Transverse colon (tissue), 4 donors: Measurements from ENCODE around the gene PLA2G12B. TPM values are rescaled to one million over a fixed set of nuclear protein-coding genes. Genes with fewer than 3 reads are reported as not detected.

Source experiments
- DNase-seq: peaks from one replicate; pipeline ENCODE4 v3.0.0-alpha.2; 2019
- H3K27ac ChIP-seq, 4 donors: fragments of 200-600 bp; sonication (generic); 2 replicates each; pipeline ENCODE4 v1.5.1; 2016 to 2018; ENCODE audit warnings: inconsistent platforms in 4 of 4
- H3K27me3 ChIP-seq: fragments of 200-600 bp; sonication (generic); 2 replicates; pipeline ENCODE4 v1.5.1; 2017; ENCODE audit warnings: inconsistent platforms
- H3K36me3 ChIP-seq, 4 donors: fragments of 200-600 bp; sonication (generic); 2 replicates each; pipeline ENCODE4 v1.5.1; 2017 to 2019; ENCODE audit warnings: inconsistent platforms in 4 of 4
- H3K4me1 ChIP-seq, 4 donors: fragments of 200-600 bp; sonication (generic); 2 replicates each; pipeline ENCODE4 v1.5.1; 2017 to 2020; ENCODE audit warnings: inconsistent platforms in 4 of 4
- H3K4me3 ChIP-seq, 4 donors: fragments of 200-600 bp; sonication (generic); 1 replicate in 1 of 4; 2 replicates in 3 of 4; pipeline versions ENCODE4 v1.5.1 to v1.6.1; 2017 to 2019; ENCODE audit warnings: inconsistent platforms in 4 of 4
- H3K9me3 ChIP-seq, 2 donors: fragments of 200-600 bp; sonication (generic); 2 replicates each; pipeline ENCODE4 v1.5.1; 2017 to 2019; ENCODE audit warnings: inconsistent platforms in 2 of 2
- CTCF ChIP-seq, 5 experiments: fragments of 200-600 bp in 3 of 5; fragments of 450-650 bp in 2 of 5; sonication (generic) in 3 of 5; IDR thresholded peaks; 1 replicate in 2 of 5; 2 replicates in 3 of 5; pipeline ENCODE4 v1.5.1; 2016 to 2017; ENCODE audit warnings: antibody characterized with exemption in 5 of 5, inconsistent platforms in 3 of 5, mild to moderate bottlenecking in 2 of 5, moderate library complexity in 1 of 5
- EP300 ChIP-seq: sonication (generic); formaldehyde crosslinking; IDR thresholded peaks from one replicate; pipeline ENCODE4 v1.6.1; 2017; ENCODE audit warnings: antibody characterized with exemption, low read depth
- POLR2A ChIP-seq: fragments of 450-650 bp; IDR thresholded peaks from one replicate; pipeline ENCODE4 v1.6.1; 2016; ENCODE audit warnings: antibody characterized with exemption, mild to moderate bottlenecking, moderate library complexity
- POLR2AphosphoS5 ChIP-seq, 3 donors: sonication (generic); formaldehyde crosslinking; IDR thresholded peaks; one replicate each; pipeline ENCODE4 v1.6.1; 2016; ENCODE audit warnings: antibody characterized with exemption in 3 of 3
- WGBS, 2 donors: methylation state at CpG; one replicate each; pipeline ENCODE4 v1.1.5; 2018; ENCODE audit warnings: low coverage in 1 of 2; 5-methylcytosine and 5-hydroxymethylcytosine counted together
- in situ Hi-C, 4 donors: fragments of 200-750 bp; cut with MboI; loops; one replicate each; pipeline versions ENCODE4 v1.15.0 to v1.15.1; 2017; ENCODE audit warnings: low sequenced_read_pairs in 3 of 4, low pct_ligation_motif_present in 1 of 4, low pct_unique_long_range_greater_than_20kb in 1 of 4
- intact Hi-C: fragments of 100-400 bp; cut with DNase I; formaldehyde crosslinking; loops from one replicate; pipeline ENCODE4 v1.15.1; 2023; ENCODE audit warnings: low total_unique reads
- total RNA-seq, 4 donors: library from RNA; depleted of rRNA; stranded (reverse); fragments of >200 nt; gene quantifications; one replicate each; pipeline ENCODE4 v1.1.0, GENCODE V29; 2016

PLA2G12B gene
- total RNA-seq, 4 donors from 2014 or later: 8.9 to 29.2 (median 12.0) TPM; not detected in 1

- Histone ChIP-seq H3K4me1 (no peaks in the 10 kb centered on the region), H3K36me3 (no peaks in the 10 kb centered on the region), H3K27me3 (no peaks in the 10 kb centered on the region), H3K4me3 (no peak overlapping the region), H3K9me3 (peaks cover 14 to 19% of the 10 kb centered on the region in 2 donors), H3K27ac (no peak overlapping the region)
- TF ChIP-seq POLR2AphosphoS5 (IDR thresholded peaks at IDR 0.05): no peak
- TF ChIP-seq CTCF (IDR thresholded peaks at IDR 0.05): no peak
- no peak for TF ChIP-seq EP300
- TF ChIP-seq POLR2A: no peak
- in situ Hi-C loops: no loop called here
- intact Hi-C loops: no loop called here
- DNase-seq: no peak
- 91% methylated on average over 2 of the region's 2 CpGs; no CpG with 5 or more reads in 1 of the 2 donors for WGBS, 2 donors
These were observed 27.4 kb upstream of the PLA2G12B start for GRCh38 chr10:72981882-72982529.

DNA sequence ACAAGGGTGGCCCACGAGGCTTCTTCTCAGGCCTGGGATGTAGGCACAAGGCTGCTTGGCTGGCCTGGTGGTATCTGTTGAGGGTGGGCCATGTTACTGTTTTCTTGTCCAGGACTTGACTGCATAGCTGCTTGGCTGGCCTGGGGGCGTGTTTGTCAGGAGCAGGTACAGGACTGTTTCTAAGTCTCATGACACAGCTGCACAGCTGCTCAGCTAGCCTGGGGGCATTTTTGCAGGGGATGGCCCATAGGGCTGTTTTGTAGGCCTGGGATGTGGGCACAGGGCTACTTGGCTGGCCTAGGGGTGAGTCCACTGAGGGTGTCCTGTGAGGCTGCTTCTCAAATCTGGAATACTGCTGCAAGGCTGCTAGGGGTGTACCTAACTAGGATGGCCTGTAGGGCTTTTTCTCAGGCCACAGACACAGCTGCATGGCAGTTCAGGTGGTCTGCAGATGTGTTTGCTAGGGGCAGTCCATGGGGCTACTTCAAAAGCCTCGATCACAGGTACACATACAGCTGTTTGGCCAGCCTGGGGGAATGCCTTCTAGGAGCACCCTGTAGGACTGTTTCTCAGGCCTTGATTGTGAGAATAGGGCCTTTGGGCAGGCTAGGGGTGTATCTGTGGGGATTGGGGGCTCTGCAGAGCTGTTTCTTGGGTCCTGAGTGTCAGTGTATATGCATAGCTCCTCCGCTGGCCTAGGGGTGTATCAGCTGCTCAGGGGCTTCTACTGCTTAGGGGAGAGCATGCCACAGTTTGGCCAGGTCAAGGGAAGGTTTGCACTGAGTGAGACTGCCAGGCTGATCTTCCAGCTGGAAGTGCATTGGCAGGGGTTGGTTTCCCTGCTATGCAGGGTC lies 26.6 kb upstream of the PLA2G12B start:
- Histone ChIP-seq H3K4me1 (no peaks in the 10 kb centered on the region), H3K27ac (no peak overlapping the region), H3K36me3 (no peaks in the 10 kb centered on the region), H3K9me3 (peaks cover 22 to 27% of the 10 kb centered on the region in 2 donors), H3K27me3 (no peaks in the 10 kb centered on the region), H3K4me3 (no peak overlapping the region)
- in situ Hi-C loops (no loop called here), intact Hi-C loops (no loop called here)
- 88% methylated on average over 3 of the region's 4 CpGs; no CpG with 5 or more reads in 1 of the 2 donors for WGBS, 2 donors
- TF ChIP-seq CTCF (IDR thresholded peaks at IDR 0.05): no peak
- TF ChIP-seq POLR2AphosphoS5 (IDR thresholded peaks at IDR 0.05): no peak
- no peak for TF ChIP-seq EP300
- TF ChIP-seq POLR2A: no peak
- DNase-seq: no peak

DNA sequence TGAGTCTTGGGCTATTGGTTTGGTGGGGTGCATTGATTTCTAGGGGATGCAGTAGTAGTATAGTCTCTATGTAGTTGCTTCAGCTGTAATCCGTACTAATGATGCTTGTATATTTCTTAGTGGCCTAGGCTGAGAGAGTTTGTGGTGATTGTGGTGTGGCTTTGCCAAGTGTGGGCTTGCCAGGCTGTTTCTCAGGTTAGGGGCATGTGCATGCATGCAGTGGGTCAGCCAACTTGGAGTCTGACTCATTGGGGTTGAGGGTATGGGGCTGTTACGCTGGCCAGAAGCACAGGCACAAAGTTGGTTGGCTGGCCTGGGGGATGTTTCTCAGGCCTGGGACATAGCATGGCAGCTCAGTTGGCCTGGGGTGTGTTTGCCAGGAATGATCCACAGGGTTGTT lies 25.7 kb upstream of the PLA2G12B start:
- H3K27me3 ChIP-seq: no peaks in the 10 kb centered on the region
- no peak overlapping the region for H3K4me3 ChIP-seq
- in situ Hi-C loops (no loop called here), intact Hi-C loops (no loop called here)
- TF ChIP-seq EP300 (no peak), POLR2A (no peak)
- DNase-seq: no peak
- H3K36me3 ChIP-seq: no peaks in the 10 kb centered on the region
- H3K27ac ChIP-seq: no peak overlapping the region
- 97% methylated on average over 2 of the region's 2 CpGs; no CpG with 5 or more reads in 1 of the 2 donors for whole genome bisulfite sequencing, 2 donors
- peaks cover 27 to 28% of the 10 kb centered on the region in 2 donors for H3K9me3 ChIP-seq
- no peaks in the 10 kb centered on the region for H3K4me1 ChIP-seq

DNA sequence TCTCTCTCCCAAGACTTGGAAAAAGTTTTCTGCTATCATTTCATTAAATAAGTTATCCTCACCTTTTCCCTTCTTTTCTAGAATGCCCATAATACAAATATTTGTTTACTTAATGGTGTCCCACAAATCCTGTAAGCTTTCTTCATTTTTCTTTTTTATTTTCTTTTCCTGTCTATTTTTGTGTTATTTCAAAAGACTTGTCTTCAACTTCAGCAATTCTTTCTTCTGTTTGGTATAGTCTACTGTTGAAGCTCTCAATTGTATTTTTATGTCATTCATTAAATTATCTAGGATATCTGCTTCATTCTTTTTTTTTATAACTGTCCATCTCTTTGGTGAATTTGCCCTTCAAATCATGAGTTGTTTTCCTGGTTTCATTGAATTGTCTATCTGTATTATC lies 25.1 kb upstream of the PLA2G12B start:
- Histone ChIP-seq H3K4me1 (no peaks in the 10 kb centered on the region), H3K36me3 (no peaks in the 10 kb centered on the region), H3K4me3 (no peak overlapping the region), H3K27me3 (no peaks in the 10 kb centered on the region), H3K27ac (no peak overlapping the region), H3K9me3 (peaks cover 27 to 30% of the 10 kb centered on the region in 2 donors)
- DNase-seq: no peak
- no peak for TF ChIP-seq CTCF (IDR thresholded peaks at IDR 0.05)
- no peak for TF ChIP-seq POLR2AphosphoS5 (IDR thresholded peaks at IDR 0.05)
- no peak for TF ChIP-seq POLR2A
- in situ Hi-C loops: no loop called here
- intact Hi-C loops: no loop called here
